WTC11 (cell line): ENCODE measurements around the gene C20orf141. TPM values are rescaled to one million over a fixed set of nuclear protein-coding genes. Genes with fewer than 3 reads are reported as not detected.

ENCODE experiments used
- ATAC-seq: fragments of 200-7000 bp; cut with Tn5 transposase; 2 replicates; pipeline ENCODE4 v1.10.0; 2021; ENCODE audit warnings: mild to moderate bottlenecking, moderate library complexity
- CTCF ChIA-PET: fragments of 300-600 bp; sonication (Branson Sonifier 250); formaldehyde crosslinking; loops from one replicate; lab custom pipeline; 2021; ENCODE audit warnings: antibody characterized with exemption; lab: Charles Lee
- POLR2A ChIA-PET: fragments of 350-600 bp; sonication (Branson Sonifier 250); formaldehyde crosslinking; loops from one replicate; lab custom pipeline; 2021; ENCODE audit warnings: antibody characterized with exemption; lab: Charles Lee
- DNase-seq: peaks from one replicate; pipeline ENCODE4 v3.0.0; 2021; ENCODE audit warnings: low spot score
- H3K27ac Mint-ChIP-seq: 2 replicates; pipeline ENCODE4 v1.8.0; 2021; ENCODE audit warnings: mixed read lengths
- H3K27me3 Mint-ChIP-seq: 2 replicates; pipeline ENCODE4 v1.8.0; 2021; ENCODE audit warnings: low read depth, mild to moderate bottlenecking, moderate library complexity, mixed read lengths
- H3K36me3 Mint-ChIP-seq: 2 replicates; pipeline ENCODE4 v1.8.0; 2021; ENCODE audit warnings: mixed read lengths
- H3K4me1 Mint-ChIP-seq: 2 replicates; pipeline ENCODE4 v1.8.0; 2022; ENCODE audit warnings: mixed read lengths
- H3K4me3 Mint-ChIP-seq: 2 replicates; pipeline ENCODE4 v1.8.0; 2021; ENCODE audit warnings: mild to moderate bottlenecking, moderate library complexity, mixed read lengths
- H3K9me3 Mint-ChIP-seq: 2 replicates; pipeline ENCODE4 v1.8.0; 2021; ENCODE audit warnings: mixed read lengths
- AFF4 ChIP-seq: sonication (generic); formaldehyde crosslinking; IDR thresholded peaks from 2 replicates; pipeline ENCODE4 v1.8.1; 2023; ENCODE audit warnings: mild to moderate bottlenecking, missing genetic modification reagents, borderline replicate concordance
- CDX4 ChIP-seq: fragments of 250-450 bp; sonication (Bioruptor Pico); IDR thresholded peaks from 2 replicates; pipeline ENCODE4 v1.9.0; 2021; ENCODE audit warnings: moderate library complexity, mild to moderate bottlenecking, inconsistent platforms, borderline replicate concordance
- EMX1 ChIP-seq: fragments of 250-450 bp; sonication (Bioruptor Pico); IDR thresholded peaks from 2 replicates; pipeline ENCODE4 v1.8.0; 2021; ENCODE audit warnings: mild to moderate bottlenecking
- ESRRA ChIP-seq: sonication (generic); formaldehyde crosslinking; IDR thresholded peaks from 2 replicates; pipeline ENCODE4 v1.8.1; 2022; ENCODE audit warnings: mild to moderate bottlenecking, missing genetic modification reagents, borderline replicate concordance
- FOXP1 ChIP-seq: sonication (generic); formaldehyde crosslinking; IDR thresholded peaks from 2 replicates; pipeline ENCODE4 v1.8.0; 2022; ENCODE audit warnings: missing genetic modification reagents, mild to moderate bottlenecking, moderate library complexity, borderline replicate concordance
- GABPB1 ChIP-seq: sonication (generic); formaldehyde crosslinking; IDR thresholded peaks from 2 replicates; pipeline ENCODE4 v1.8.1; 2023; ENCODE audit warnings: mild to moderate bottlenecking, missing genetic modification reagents
- OVOL2 ChIP-seq: fragments of 250-450 bp; sonication (Bioruptor Pico); IDR thresholded peaks from 2 replicates; pipeline ENCODE4 v1.9.0; 2021; ENCODE audit warnings: mild to moderate bottlenecking, borderline replicate concordance
- PRRX2 ChIP-seq: fragments of 250-450 bp; sonication (Bioruptor Pico); IDR thresholded peaks from 2 replicates; pipeline ENCODE4 v1.8.0; 2021; ENCODE audit warnings: mild to moderate bottlenecking
- RELA ChIP-seq: sonication (generic); formaldehyde crosslinking; IDR thresholded peaks from 2 replicates; pipeline ENCODE4 v1.8.1; 2022; ENCODE audit warnings: missing genetic modification reagents, mild to moderate bottlenecking, borderline replicate concordance
- SMAD4 ChIP-seq: sonication (generic); formaldehyde crosslinking; IDR thresholded peaks from 2 replicates; pipeline ENCODE4 v1.8.0; 2022; ENCODE audit warnings: mild to moderate bottlenecking, missing genetic modification reagents
- STAT6 ChIP-seq: sonication (generic); formaldehyde crosslinking; conservative IDR thresholded peaks from 2 replicates; pipeline ENCODE4 v1.8.1; 2023; ENCODE audit warnings: mild to moderate bottlenecking, low read depth, missing genetic modification reagents, moderate library complexity
- USF1 ChIP-seq: sonication (generic); formaldehyde crosslinking; IDR thresholded peaks from 2 replicates; pipeline ENCODE4 v1.8.0; 2022; ENCODE audit warnings: mild to moderate bottlenecking, missing genetic modification reagents
- ZNF121 ChIP-seq: sonication (generic); formaldehyde crosslinking; IDR thresholded peaks from 2 replicates; pipeline ENCODE4 v1.8.0; 2023; ENCODE audit warnings: missing genetic modification reagents
- ZNF138 ChIP-seq: sonication (generic); formaldehyde crosslinking; conservative IDR thresholded peaks from 2 replicates; pipeline ENCODE4 v1.8.1; 2022; ENCODE audit warnings: mild to moderate bottlenecking, moderate library complexity, missing genetic modification reagents
- ZNF281 ChIP-seq: sonication (generic); formaldehyde crosslinking; IDR thresholded peaks from 2 replicates; pipeline ENCODE4 v1.8.0; 2023; ENCODE audit warnings: mild to moderate bottlenecking, missing genetic modification reagents
- ZNF416 ChIP-seq: fragments of 250-450 bp; sonication (Bioruptor Pico); IDR thresholded peaks from 2 replicates; pipeline ENCODE4 v1.9.0; 2021; ENCODE audit warnings: mild to moderate bottlenecking, inconsistent platforms
- ZNF423 ChIP-seq: fragments of 250-450 bp; sonication (Bioruptor Pico); IDR thresholded peaks from 2 replicates; pipeline ENCODE4 v2.1.2; 2022; ENCODE audit warnings: mild to moderate bottlenecking, moderate library complexity
- total RNA-seq: library from RNA; stranded (reverse); gene quantifications from 3 replicates; pipeline ENCODE4 v1.2.3, GENCODE V29; 2021

C20orf141 gene
- total RNA-seq, 1 experiment from 2014 or later: not detected

- ChIA-PET POLR2A (no interaction called here), CTCF (interaction anchor here (2.0 kb wide), 1 partner anchor 107 kb away, joined by 5 read pairs; no protein-coding TSS in a partner anchor)
- no peaks in the 10 kb centered on the region for H3K4me1 Mint-ChIP-seq
- TF ChIP-seq RELA (CRISPR knock-in tag) (no peak), CDX4 (CRISPR knock-in tag) (no peak), GABPB1 (CRISPR knock-in tag) (no peak), ZNF138 (CRISPR knock-in tag) (no peak), EMX1 (CRISPR knock-in tag) (no peak), PRRX2 (CRISPR knock-in tag) (no peak), ESRRA (CRISPR knock-in tag) (no peak), ZNF121 (CRISPR knock-in tag) (no peak), SMAD4 (no peak), OVOL2 (CRISPR knock-in tag) (no peak), STAT6 (CRISPR knock-in tag) (no peak), AFF4 (no peak), ZNF416 (CRISPR knock-in tag) (no peak), FOXP1 (no peak), ZNF423 (CRISPR knock-in tag) (no peak), ZNF281 (CRISPR knock-in tag) (no peak), USF1 (CRISPR knock-in tag) (no peak)
- DNase-seq (no peak), ATAC-seq (no peak)
- no peaks in the 10 kb centered on the region for H3K9me3 Mint-ChIP-seq
- no peaks in the 10 kb centered on the region for H3K27me3 Mint-ChIP-seq
- no peak overlapping the region for H3K4me3 Mint-ChIP-seq
- no peaks in the 10 kb centered on the region for H3K36me3 Mint-ChIP-seq
- no peak overlapping the region for H3K27ac Mint-ChIP-seq
Observed at GRCh38 chr20:2859330-2860121, 44.7 kb downstream of the C20orf141 start.
